Cardiac ventricle fibroblast (primary cell): ENCODE results near the gene PILRB. TPM values are rescaled to one million over a fixed set of nuclear protein-coding genes. Genes with fewer than 3 reads are reported as not detected.

Experiments
- total RNA-seq: library from RNA; depleted of rRNA; stranded (reverse); fragments of >200 nt; gene quantifications from 2 replicates; pipeline ENCODE4 v1.2.3, GENCODE V29; 2015

PILRB gene
- total RNA-seq, result 3.2 and 6.1 TPM in 2 replicates

DNA sequence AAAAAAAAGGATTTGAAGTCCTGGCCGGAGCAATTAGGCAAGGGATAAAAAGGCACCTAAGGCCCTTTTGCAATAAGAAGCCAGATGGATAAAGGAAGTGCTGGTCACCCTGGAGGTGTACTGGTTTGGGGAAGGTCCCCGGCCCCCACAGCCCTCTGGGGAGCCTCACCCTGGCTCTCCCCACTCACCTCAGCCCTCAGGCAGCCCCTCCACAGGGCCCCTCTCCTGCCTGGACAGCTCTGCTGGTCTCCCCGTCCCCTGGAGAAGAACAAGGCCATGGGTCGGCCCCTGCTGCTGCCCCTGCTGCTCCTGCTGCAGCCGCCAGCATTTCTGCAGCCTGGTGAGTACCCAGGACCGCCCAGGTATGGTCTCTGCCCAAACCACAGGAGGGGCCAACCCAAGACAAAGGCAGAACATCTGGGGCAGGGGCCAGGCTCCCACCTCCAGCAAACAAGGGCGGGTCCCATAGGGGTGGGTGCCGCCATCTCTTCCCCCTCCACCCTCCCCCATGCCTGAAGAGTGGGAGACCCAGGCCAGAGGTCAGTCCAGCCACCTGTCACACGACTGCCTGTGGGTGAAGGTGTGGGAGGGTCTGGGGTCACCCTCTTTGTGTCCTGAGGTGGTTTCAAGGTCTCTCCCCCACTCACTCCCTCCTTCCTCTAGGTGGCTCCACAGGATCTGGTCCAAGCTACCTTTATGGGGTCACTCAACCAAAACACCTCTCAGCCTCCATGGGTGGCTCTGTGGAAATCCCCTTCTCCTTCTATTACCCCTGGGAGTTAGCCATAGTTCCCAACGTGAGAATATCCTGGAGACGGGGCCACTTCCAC is at the start of gene PILRB:
TSS of gene PILRB (plus strand) at position 91 of the 830 bp plus-strand sequence. CDS start at position 277, 186 bp downstream.

DNA sequence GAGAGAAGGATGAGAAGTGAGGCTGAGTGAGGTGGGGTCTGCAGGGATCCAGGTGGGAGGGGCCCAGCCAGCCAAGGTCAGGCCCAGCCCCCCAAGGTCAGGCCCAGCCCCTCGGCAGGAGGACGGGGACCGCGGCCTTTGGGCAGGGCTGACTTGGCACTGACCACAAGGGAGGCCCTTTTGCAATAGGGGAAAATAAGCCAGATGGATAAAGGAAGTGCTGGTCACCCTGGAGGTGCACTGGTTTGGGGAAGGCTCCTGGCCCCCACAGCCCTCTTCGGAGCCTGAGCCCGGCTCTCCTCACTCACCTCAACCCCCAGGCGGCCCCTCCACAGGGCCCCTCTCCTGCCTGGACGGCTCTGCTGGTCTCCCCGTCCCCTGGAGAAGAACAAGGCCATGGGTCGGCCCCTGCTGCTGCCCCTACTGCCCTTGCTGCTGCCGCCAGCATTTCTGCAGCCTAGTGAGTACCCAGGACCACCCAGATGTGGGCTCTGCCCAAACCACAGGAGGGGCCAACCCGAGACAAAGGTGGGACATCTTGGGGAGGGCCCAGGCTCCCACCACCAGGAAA is 15.4 kb downstream of the PILRB start, which contains the start of gene PILRA:
TSS of gene PILRA (plus strand) at position 227 of the 571 bp plus-strand sequence. CDS start at position 397, 170 bp downstream.

Other genes starting within 250 kb of the PILRB start
- 29.0 and 44.7 TPM in 2 replicates for gene TAF6, start 238.8 kb upstream of the PILRB start, total RNA-seq
- gene CNPY4, start 238.5 kb upstream of the PILRB start, total RNA-seq, result 15.3 and 16.2 TPM in 2 replicates
- gene MBLAC1, start 231.2 kb upstream of the PILRB start, total RNA-seq, result 4.6 and 5.7 TPM in 2 replicates
- gene LAMTOR4, start 209.2 kb upstream of the PILRB start, total RNA-seq, result 117 and 132 TPM in 2 replicates
- gene TRAPPC14, start 199.4 kb upstream of the PILRB start, total RNA-seq, result 4.0 and 4.5 TPM in 2 replicates
- gene GAL3ST4, start 189.5 kb upstream of the PILRB start, total RNA-seq, result 0.98 and 1.00 TPM in 2 replicates
- 0.05 TPM in 1 of 2 replicates, not detected in the other for gene GPC2, start 180.7 kb upstream of the PILRB start, total RNA-seq
- gene STAG3, start 180.2 kb upstream of the PILRB start, total RNA-seq, result 0.87 and 2.6 TPM in 2 replicates
- gene PVRIG, start 138.2 kb upstream of the PILRB start, total RNA-seq, result not detected in 2 replicates
- gene SPDYE3, start 50.4 kb upstream of the PILRB start, total RNA-seq, result not detected in 2 replicates
- gene PILRA, start 15.4 kb downstream of the PILRB start, total RNA-seq, result 1.2 TPM in 1 of 2 replicates, not detected in the other
- 2.1 and 3.2 TPM in 2 replicates for gene ZCWPW1, start 70.6 kb downstream of the PILRB start, total RNA-seq
- gene MEPCE, start 71.7 kb downstream of the PILRB start, total RNA-seq, result 28.8 and 29.5 TPM in 2 replicates
- 7.6 and 8.8 TPM in 2 replicates for gene PPP1R35, start 78.4 kb downstream of the PILRB start, total RNA-seq
- gene SPACDR, start 106.1 kb downstream of the PILRB start, total RNA-seq, result 0.44 and 5.0 TPM in 2 replicates
- gene TSC22D4, start 121.1 kb downstream of the PILRB start, total RNA-seq, result 37.2 and 43.4 TPM in 2 replicates
- gene NYAP1, start 125.8 kb downstream of the PILRB start, total RNA-seq, result 0.59 and 0.94 TPM in 2 replicates
- gene AGFG2, start 181.1 kb downstream of the PILRB start, total RNA-seq, result 17.9 and 35.0 TPM in 2 replicates
- gene SAP25, start 215.8 kb downstream of the PILRB start, total RNA-seq, result not detected in 2 replicates
- 21.3 and 44.0 TPM in 2 replicates for gene LRCH4, start 228.0 kb downstream of the PILRB start, total RNA-seq
- not detected in 2 replicates for gene FBXO24, start 228.2 kb downstream of the PILRB start, total RNA-seq
- 692 and 708 TPM in 2 replicates for gene PCOLCE, start 244.2 kb downstream of the PILRB start, total RNA-seq